Coronary artery (tissue), 2 donors: ENCODE results near the gene RTL1.

Source experiments
- DNase-seq: peaks from one replicate; pipeline ENCODE4 v3.0.0-alpha.2; 2017; ENCODE audit warnings: low spot score
- H3K27ac ChIP-seq, 2 donors: fragments of 200-600 bp; sonication (generic); one replicate each; pipeline ENCODE4 v1.5.1; 2016 to 2019
- H3K4me3 ChIP-seq: fragments of 200-600 bp; sonication (generic); 2 replicates; pipeline ENCODE4 v1.5.1; 2016; ENCODE audit warnings: mild to moderate bottlenecking, moderate library complexity
- CTCF ChIP-seq: fragments of 200-600 bp; sonication (generic); IDR thresholded peaks from one replicate; pipeline ENCODE4 v1.5.1; 2019; ENCODE audit warnings: antibody characterized with exemption

The RTL1 gene

GRCh38 chr14:100860556-100861187, 42.9 kb downstream of the RTL1 start:
- no peak overlapping the region for H3K27ac ChIP-seq
- TF ChIP-seq CTCF: no peak
- DNase-seq: no peak
- no peak overlapping the region for H3K4me3 ChIP-seq

GRCh38 chr14:100859781-100860180, 43.7 kb downstream of the RTL1 start:
- no peak for TF ChIP-seq CTCF
- Histone ChIP-seq H3K27ac (no peak overlapping the region), H3K4me3 (no peak overlapping the region)
- DNase-seq: no peak

- no peak for DNase-seq
- Histone ChIP-seq H3K4me3 (no peak overlapping the region), H3K27ac (no peak overlapping the region)
- no peak for TF ChIP-seq CTCF
Observed at GRCh38 chr14:100858838-100859220, 44.7 kb downstream of the RTL1 start.

GRCh38 chr14:100857923-100858837, 45.3 kb downstream of the RTL1 start:
- TF ChIP-seq CTCF: no peak
- no peak for DNase-seq
- Histone ChIP-seq H3K27ac (no peak overlapping the region), H3K4me3 (no peak overlapping the region)

GRCh38 chr14:100857233-100857922, 46.1 kb downstream of the RTL1 start:
- DNase-seq: no peak
- H3K4me3 ChIP-seq: no peak overlapping the region
- no peak for TF ChIP-seq CTCF
- H3K27ac ChIP-seq: no peak overlapping the region

- no peak for TF ChIP-seq CTCF
- no peak for DNase-seq
- H3K4me3 ChIP-seq: no peak overlapping the region
Observed at GRCh38 chr14:100856056-100856950, 47.2 kb downstream of the RTL1 start.

More at GRCh38 chr14:100856056-100856950, 47.2 kb downstream of the RTL1 start:
- no peak overlapping the region for H3K27ac ChIP-seq
